SU-DHL-6 (cell line): ENCODE data around the gene CTR9.

Experiments
- H2AFZ ChIP-seq: fragments of 200-600 bp; sonication (generic); 2 replicates; pipeline ENCODE4 v1.6.1; 2014; ENCODE audit warnings: low read depth, mild to moderate bottlenecking, moderate library complexity, mixed read lengths, antibody characterized with exemption, low read length; ENCODE audit not compliant: severe bottlenecking
- H3F3A ChIP-seq: fragments of 200-600 bp; shearing (Covaris generic); 2 replicates; pipeline ENCODE4 v1.6.0; 2016; ENCODE audit warnings: antibody characterized with exemption, mild to moderate bottlenecking; ENCODE audit not compliant: insufficient read depth
- H3K27ac ChIP-seq: fragments of 200-600 bp; sonication (generic); 2 replicates; pipeline ENCODE4 v1.5.1; 2016; ENCODE audit warnings: low read depth, mild to moderate bottlenecking, low read length, moderate library complexity, mixed read lengths
- H3K27me3 ChIP-seq: fragments of 200-600 bp; sonication (generic), shearing (Covaris generic); 2 replicates; pipeline ENCODE4 v1.6.0; 2014; ENCODE audit warnings: mild to moderate bottlenecking, low read length
- H3K36me3 ChIP-seq: fragments of 200-600 bp; sonication (generic); 2 replicates; pipeline ENCODE4 v1.6.1; 2014; ENCODE audit warnings: mild to moderate bottlenecking, low read length, mixed read lengths
- H3K4me2 ChIP-seq: fragments of 300-600, 200-600 bp; shearing (Covaris generic), sonication (generic); 2 replicates; pipeline ENCODE4 v1.6.0; 2014; ENCODE audit warnings: low read length, low read depth, mild to moderate bottlenecking; ENCODE audit not compliant: poor library complexity, severe bottlenecking
- H3K4me3 ChIP-seq: fragments of 200-600 bp; sonication (generic); 2 replicates; pipeline ENCODE4 v1.5.1; 2014; ENCODE audit warnings: antibody characterized with exemption, low read length, mild to moderate bottlenecking, mixed read lengths; ENCODE audit not compliant: insufficient read depth, poor library complexity, severe bottlenecking
- H3K79me2 ChIP-seq: fragments of 200-600 bp; sonication (generic); 2 replicates; pipeline ENCODE4 v1.6.1; 2014; ENCODE audit warnings: mild to moderate bottlenecking, low read length, moderate library complexity; ENCODE audit not compliant: insufficient read depth
- H3K9ac ChIP-seq: fragments of 200-600 bp; sonication (generic); 2 replicates; pipeline ENCODE4 v1.7.0; 2014; ENCODE audit warnings: mild to moderate bottlenecking, low read length
- H3K9me2 ChIP-seq: fragments of 200-600 bp; sonication (generic); replicated peaks from 2 replicates; pipeline ENCODE4 v1.6.1; 2014; ENCODE audit warnings: low read length; ENCODE audit not compliant: insufficient read depth
- H3K9me3 ChIP-seq: fragments of 200-600 bp; sonication (generic); 2 replicates; pipeline ENCODE4 v1.6.1; 2014; ENCODE audit warnings: low read length, mixed read lengths; ENCODE audit not compliant: insufficient read depth
- H4K20me1 ChIP-seq: fragments of 200-600 bp; sonication (generic); 2 replicates; pipeline ENCODE4 v1.6.1; 2014; ENCODE audit warnings: low read depth, mild to moderate bottlenecking, antibody characterized with exemption, low read length, moderate library complexity, mixed read lengths
- CTCF ChIP-seq: fragments of 200-600 bp; sonication (generic); IDR thresholded peaks from one replicate; pipeline ENCODE4 v1.5.1; 2017; ENCODE audit warnings: antibody characterized with exemption, mild to moderate bottlenecking, low read length, moderate library complexity; ENCODE audit not compliant: insufficient read depth, poor library complexity, severe bottlenecking
- EZH2phosphoT487 ChIP-seq: fragments of 200-600 bp; sonication (generic), shearing (Covaris generic); conservative IDR thresholded peaks from 2 replicates; pipeline ENCODE4 v1.6.1; 2018; ENCODE audit warnings: mild to moderate bottlenecking, antibody characterized with exemption, low read length, moderate library complexity, mixed read lengths

CTR9 gene

GRCh38 chr11:10829139-10829538 lies 78.1 kb downstream of the CTR9 start:
- no peaks in the 10 kb centered on the region for H3F3A ChIP-seq
- no peak for TF ChIP-seq CTCF
- TF ChIP-seq EZH2phosphoT487 = no peak
- no peaks in the 10 kb centered on the region for H4K20me1 ChIP-seq
- no peaks in the 10 kb centered on the region for H3K79me2 ChIP-seq
- H3K9me3 ChIP-seq = no peaks in the 10 kb centered on the region
- H3K4me3 ChIP-seq = no peak overlapping the region
- no peak overlapping the region for H3K4me2 ChIP-seq
- H2AFZ ChIP-seq = no peak overlapping the region
- no peaks in the 10 kb centered on the region for H3K36me3 ChIP-seq
- H3K9ac ChIP-seq = no peak overlapping the region
- H3K27me3 ChIP-seq = no peaks in the 10 kb centered on the region
- H3K27ac ChIP-seq = no peak overlapping the region
- H3K9me2 ChIP-seq = no peaks in the 10 kb centered on the region
